ENCODE measurements around the gene RAD51B.

GRCh38 chr14:68191567-68192321, 372.2 kb downstream of the RAD51B start:
- TF ChIP-seq EZH2phosphoT487 (IDR thresholded peaks at IDR 0.05; ENCODE audit: borderline replicate concordance, low read length) (no peak), CTCF (conservative IDR thresholded peaks at IDR 0.05; ENCODE audit: low read depth, low read length) (no peak)

All from PC-3 (cell line).